Heart left ventricle (tissue), 13 donors: ENCODE data around the gene POU6F2.

Experiments
- CTCF ChIP-seq, 12 donors: fragments of 200-600 bp; sonication (generic) in 4 of 12; IDR thresholded peaks; one replicate each; pipeline versions ENCODE4 v1.5.0 to v1.8.0; 2018 to 2022; ENCODE audit warnings: antibody characterized with exemption in 12 of 12, mild to moderate bottlenecking in 5 of 12
- POLR2A ChIP-seq, 2 donors: fragments of 450-650 bp; IDR thresholded peaks; one replicate each; pipeline ENCODE4 v1.6.1; 2017; ENCODE audit warnings: antibody characterized with exemption in 2 of 2, mild to moderate bottlenecking in 2 of 2, moderate library complexity in 2 of 2
- donor health status: ischemic (EF 13 %, LVEDD 7.1; RV severe dilation, severe dysfunction).
- donor health status: DM: no; HTN: yes; CAD: no.
- donor health status: DM: no; HTN: no; CAD: no.
- donor health status: ischemic (EF 25% LVEDD 6.9; RV normal size, moderate dysfunction).
- donor health status: ischemic (EF 25% LVEDD 5.7; RV mildly dilated, moderate dysfunction).
- donor health status: ischemic (EF 35%, LVEDD 5.7; RV mildly dilated, moderate dysfunction).
- donor health status: nonischemic (EF 11% LVEDD 7.7; RV severe dilation, severe dysfunction).
- donor health status: DM: yes; HTN: yes; CAD: no.
- donor health status: PGD.
- donor health status: ischemic (EF 29% LVEDD 5.4; RV normal size, mild dysfunction).
- donor health status: nonischemic (EF 23%, LVEDD 6.1; RV moderate dilation, normal function).

GRCh38 chr7:39152701-39153100 is 175.0 kb downstream of the POU6F2 start:
- TF ChIP-seq CTCF (IDR thresholded peaks at IDR 0.05) (no peak), POLR2A (IDR thresholded peaks at IDR 0.05) (no peak)
